Activated CD4-positive, alpha-beta T cell treated with anti-CD3 and anti-CD28 coated beads, Interleukin-2, amount 10 ng/mL, durations not matched to agents 7 days and 5 days (primary cell): Measurements from ENCODE around the gene ACOT8. TPM values are rescaled to one million over a fixed set of nuclear protein-coding genes. Genes with fewer than 3 reads are reported as not detected.

Source experiments
- CTCF ChIA-PET: fragments of 350-600 bp; sonication (Branson Sonifier 250); formaldehyde crosslinking; loops from one replicate; lab custom pipeline; 2021; ENCODE audit warnings: antibody characterized with exemption; lab: Charles Lee
- POLR2A ChIA-PET: fragments of 350-600 bp; sonication (Branson Sonifier 250); formaldehyde crosslinking; loops from one replicate; lab custom pipeline; 2021; ENCODE audit warnings: antibody characterized with exemption; lab: Charles Lee
- DNase-seq: peaks from one replicate; pipeline ENCODE4 v3.0.0-alpha.2; 2020
- H3K27ac Mint-ChIP-seq: one replicate; pipeline ENCODE4 v1.8.0; 2021; ENCODE audit warnings: mild to moderate bottlenecking, moderate library complexity, mixed read lengths
- H3K27me3 Mint-ChIP-seq: one replicate; pipeline ENCODE4 v1.8.0; 2021; ENCODE audit warnings: mixed read lengths
- H3K36me3 Mint-ChIP-seq: one replicate; pipeline ENCODE4 v1.8.0; 2021; ENCODE audit warnings: low read depth, mixed read lengths
- H3K4me1 Mint-ChIP-seq: one replicate; pipeline ENCODE4 v1.8.0; 2021; ENCODE audit warnings: mixed read lengths
- H3K4me3 Mint-ChIP-seq: one replicate; pipeline ENCODE4 v1.8.0; 2021; ENCODE audit warnings: mild to moderate bottlenecking, moderate library complexity, mixed read lengths
- H3K9me3 Mint-ChIP-seq: one replicate; pipeline ENCODE4 v1.8.0; 2021; ENCODE audit warnings: mixed read lengths
- total RNA-seq, 2 experiments: library from RNA; stranded (reverse); gene quantifications; one replicate each; pipeline ENCODE4 v1.2.3, GENCODE V29; 2021

Gene ACOT8
- total RNA-seq, 2 experiments from 2014 or later = 35.0 to 35.6 TPM

DNA sequence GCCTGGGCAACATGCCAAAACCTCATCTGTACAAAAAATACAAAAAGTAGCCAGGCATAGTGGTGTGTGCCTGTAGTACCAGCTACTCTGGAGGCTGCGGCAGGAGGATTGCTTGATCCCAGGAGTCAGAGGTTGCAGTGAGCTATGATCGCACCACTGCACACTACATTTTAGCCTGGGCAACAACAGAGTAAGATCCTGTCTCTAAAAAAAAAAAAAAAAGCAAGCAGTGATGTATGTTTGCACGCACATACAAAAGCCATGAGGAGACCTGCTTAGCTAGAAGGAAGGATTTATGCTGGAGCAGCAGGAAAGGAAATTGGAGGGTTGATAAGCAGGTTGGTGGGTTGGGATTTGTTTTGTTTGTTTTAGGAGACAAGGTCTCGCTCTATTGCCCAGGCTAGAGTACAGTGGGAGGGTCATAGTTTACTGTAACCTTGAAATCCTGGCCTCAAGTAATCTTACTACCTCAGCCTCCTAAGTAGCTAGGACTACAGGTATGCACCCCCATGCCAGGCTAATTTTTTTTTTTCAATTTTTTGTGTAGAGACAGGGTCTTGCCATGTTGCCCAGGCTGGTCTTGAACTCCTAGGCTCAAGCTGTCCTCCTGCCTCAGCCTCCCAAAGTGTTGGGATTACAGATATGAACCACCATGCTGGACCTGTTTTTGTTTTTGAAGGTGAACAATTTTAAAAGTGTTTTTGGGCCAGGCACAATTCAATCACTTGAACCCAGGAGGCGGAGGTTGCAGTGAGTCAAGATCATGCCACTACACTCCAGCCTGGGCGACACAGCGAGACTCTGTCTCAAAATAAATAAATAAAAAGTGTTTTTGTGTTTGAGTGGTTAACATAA, 4.3 kb upstream of the ACOT8 start:
- ChIA-PET POLR2A (no interaction called here), CTCF (interaction anchor here (0.8 to 1.1 kb wide), 2 partner anchors 13 to 60 kb away, joined by 3 to 4 read pairs; no protein-coding TSS in a partner anchor)
- Mint-ChIP-seq H3K27me3 (no peaks in the 10 kb centered on the region), H3K36me3 (peaks cover 8% of the 10 kb centered on the region), H3K4me3 (no peak overlapping the region), H3K27ac (no peak overlapping the region), H3K9me3 (no peaks in the 10 kb centered on the region), H3K4me1 (peaks cover 29% of the 10 kb centered on the region)
- no peak for DNase-seq

- Mint-ChIP-seq H3K4me1 (peaks cover 35% of the 10 kb centered on the region), H3K36me3 (peaks cover 8% of the 10 kb centered on the region), H3K4me3 (no peak overlapping the region), H3K27ac (no peak overlapping the region), H3K9me3 (no peaks in the 10 kb centered on the region), H3K27me3 (no peaks in the 10 kb centered on the region)
- CTCF ChIA-PET = no interaction called here
- DNase-seq = no peak
- POLR2A ChIA-PET = no interaction called here
These were observed 3.5 kb upstream of the ACOT8 start for GRCh38 chr20:45860560-45861220.

DNA sequence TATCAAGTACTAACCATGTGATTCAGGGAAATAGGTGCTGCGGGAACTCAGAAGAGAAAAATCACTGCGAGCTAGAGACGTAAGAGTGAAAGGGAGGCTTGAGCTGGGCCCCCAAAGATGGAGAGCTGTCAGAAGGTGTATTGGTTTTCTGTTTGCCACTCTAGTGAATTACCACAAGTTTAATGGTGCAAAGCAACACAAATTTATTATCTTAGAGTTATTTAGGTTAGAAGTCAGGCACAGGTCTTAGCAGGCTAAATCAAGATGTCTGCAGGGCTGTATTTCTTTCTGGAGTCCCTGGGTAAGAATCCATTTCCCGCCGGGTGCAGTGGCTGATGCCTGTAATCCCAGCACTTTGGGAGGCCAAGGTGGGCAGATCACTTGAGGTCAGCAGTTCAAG, 2.7 kb upstream of the ACOT8 start:
- POLR2A ChIA-PET = no interaction called here
- no peak for DNase-seq
- H3K4me3 Mint-ChIP-seq = no peak overlapping the region
- no peaks in the 10 kb centered on the region for H3K27me3 Mint-ChIP-seq
- H3K4me1 Mint-ChIP-seq = peaks cover 41% of the 10 kb centered on the region
- H3K27ac Mint-ChIP-seq = no peak overlapping the region
- peaks cover 11% of the 10 kb centered on the region for H3K36me3 Mint-ChIP-seq
- H3K9me3 Mint-ChIP-seq = no peaks in the 10 kb centered on the region
- CTCF ChIA-PET = interaction anchor here (0.6 kb wide), 1 partner anchor 10 kb away, joined by 3 read pairs; no protein-coding TSS in a partner anchor

GRCh38 chr20:45857882-45858216, 657 bp upstream of the ACOT8 start:
- no peaks in the 10 kb centered on the region for H3K27me3 Mint-ChIP-seq
- CTCF ChIA-PET = interaction anchor here (0.9 kb wide), 1 partner anchor 16 kb away, joined by 3 read pairs; no protein-coding TSS in a partner anchor
- H3K36me3 Mint-ChIP-seq = peaks cover 20% of the 10 kb centered on the region
- H3K27ac Mint-ChIP-seq = peak overlapping the region; percentile 99
- H3K4me3 Mint-ChIP-seq = peak overlapping the region; percentile 98
- no peaks in the 10 kb centered on the region for H3K9me3 Mint-ChIP-seq
- peaks cover 50% of the 10 kb centered on the region for H3K4me1 Mint-ChIP-seq
- DNase-seq = peak; percentile 57
- POLR2A ChIA-PET = no interaction called here

GRCh38 chr20:45853484-45853883, 3.7 kb downstream of the ACOT8 start:
- H3K4me1 Mint-ChIP-seq = peaks cover 33% of the 10 kb centered on the region
- POLR2A ChIA-PET = no interaction called here
- no peak overlapping the region for H3K27ac Mint-ChIP-seq
- no peaks in the 10 kb centered on the region for H3K27me3 Mint-ChIP-seq
- no peak overlapping the region for H3K4me3 Mint-ChIP-seq
- CTCF ChIA-PET = interaction anchor here (1.0 kb wide), 1 partner anchor 105 kb away, joined by 3 read pairs; no protein-coding TSS in a partner anchor
- no peak for DNase-seq
- no peaks in the 10 kb centered on the region for H3K9me3 Mint-ChIP-seq
- peaks cover 33% of the 10 kb centered on the region for H3K36me3 Mint-ChIP-seq

GRCh38 chr20:45852326-45852725, 4.9 kb downstream of the ACOT8 start:
- DNase-seq = no peak
- no peak overlapping the region for H3K4me3 Mint-ChIP-seq
- H3K4me1 Mint-ChIP-seq = peaks cover 25% of the 10 kb centered on the region
- H3K9me3 Mint-ChIP-seq = no peaks in the 10 kb centered on the region
- no peaks in the 10 kb centered on the region for H3K27me3 Mint-ChIP-seq
- POLR2A ChIA-PET = no interaction called here
- H3K27ac Mint-ChIP-seq = no peak overlapping the region
- CTCF ChIA-PET = interaction anchor here (0.6 to 1.4 kb wide), 4 partner anchors 8 to 483 kb away, joined by 3 read pairs; no protein-coding TSS in a partner anchor
- peaks cover 34% of the 10 kb centered on the region for H3K36me3 Mint-ChIP-seq

- no peaks in the 10 kb centered on the region for H3K9me3 Mint-ChIP-seq
- H3K4me3 Mint-ChIP-seq = no peak overlapping the region
- no peaks in the 10 kb centered on the region for H3K27me3 Mint-ChIP-seq
- DNase-seq = no peak
- H3K27ac Mint-ChIP-seq = no peak overlapping the region
- peaks cover 21% of the 10 kb centered on the region for H3K4me1 Mint-ChIP-seq
- ChIA-PET POLR2A (interaction anchor here (0.6 kb wide), 1 partner anchor 81 kb away, joined by 4 read pairs; no protein-coding TSS in a partner anchor), CTCF (interaction anchor here (0.6 to 0.7 kb wide), 2 partner anchors 116 to 483 kb away, joined by 3 to 6 read pairs; no protein-coding TSS in a partner anchor)
- H3K36me3 Mint-ChIP-seq = peaks cover 32% of the 10 kb centered on the region
These were observed 5.7 kb downstream of the ACOT8 start for GRCh38 chr20:45851501-45851900.

- ChIA-PET CTCF (no interaction called here), POLR2A (interaction anchor here (0.6 kb wide), 1 partner anchor 81 kb away, joined by 4 read pairs; no protein-coding TSS in a partner anchor)
- H3K9me3 Mint-ChIP-seq = no peaks in the 10 kb centered on the region
- peaks cover 34% of the 10 kb centered on the region for H3K36me3 Mint-ChIP-seq
- H3K4me1 Mint-ChIP-seq = peaks cover 17% of the 10 kb centered on the region
- H3K27me3 Mint-ChIP-seq = no peaks in the 10 kb centered on the region
- H3K27ac Mint-ChIP-seq = no peak overlapping the region
- H3K4me3 Mint-ChIP-seq = no peak overlapping the region
- no peak for DNase-seq
These were observed 6.3 kb downstream of the ACOT8 start for GRCh38 chr20:45850926-45851325.

DNA sequence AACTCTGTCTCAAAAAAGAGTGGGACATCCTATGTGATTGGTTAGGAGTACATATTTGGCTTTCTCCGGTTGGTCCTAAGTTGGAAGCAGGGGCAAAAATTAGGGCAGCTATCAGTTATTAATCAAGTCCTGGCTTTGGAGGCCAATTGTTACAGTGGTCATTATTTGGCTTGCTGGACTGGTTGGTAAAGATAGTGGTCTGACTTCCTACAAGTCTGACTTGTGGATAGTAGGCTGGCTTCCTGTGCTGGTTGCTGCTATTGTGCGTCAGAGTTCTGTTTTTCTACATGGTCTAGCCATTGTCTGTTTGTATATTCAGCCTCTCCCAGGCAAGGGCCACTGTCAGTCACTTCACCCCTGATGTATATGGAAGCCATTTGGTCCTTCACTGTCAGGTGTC, 7.0 kb downstream of the ACOT8 start:
- ChIA-PET CTCF (interaction anchor here (0.6 to 1.1 kb wide), 2 partner anchors 14 to 78 kb away, joined by 3 to 6 read pairs; no protein-coding TSS in a partner anchor), POLR2A (interaction anchor here (0.6 kb wide), 1 partner anchor 921 kb away, joined by 6 read pairs; no protein-coding TSS in a partner anchor)
- Mint-ChIP-seq H3K27ac (no peak overlapping the region), H3K27me3 (no peaks in the 10 kb centered on the region), H3K36me3 (peaks cover 34% of the 10 kb centered on the region), H3K9me3 (no peaks in the 10 kb centered on the region), H3K4me1 (peaks cover 12% of the 10 kb centered on the region), H3K4me3 (no peak overlapping the region)
- no peak for DNase-seq

DNA sequence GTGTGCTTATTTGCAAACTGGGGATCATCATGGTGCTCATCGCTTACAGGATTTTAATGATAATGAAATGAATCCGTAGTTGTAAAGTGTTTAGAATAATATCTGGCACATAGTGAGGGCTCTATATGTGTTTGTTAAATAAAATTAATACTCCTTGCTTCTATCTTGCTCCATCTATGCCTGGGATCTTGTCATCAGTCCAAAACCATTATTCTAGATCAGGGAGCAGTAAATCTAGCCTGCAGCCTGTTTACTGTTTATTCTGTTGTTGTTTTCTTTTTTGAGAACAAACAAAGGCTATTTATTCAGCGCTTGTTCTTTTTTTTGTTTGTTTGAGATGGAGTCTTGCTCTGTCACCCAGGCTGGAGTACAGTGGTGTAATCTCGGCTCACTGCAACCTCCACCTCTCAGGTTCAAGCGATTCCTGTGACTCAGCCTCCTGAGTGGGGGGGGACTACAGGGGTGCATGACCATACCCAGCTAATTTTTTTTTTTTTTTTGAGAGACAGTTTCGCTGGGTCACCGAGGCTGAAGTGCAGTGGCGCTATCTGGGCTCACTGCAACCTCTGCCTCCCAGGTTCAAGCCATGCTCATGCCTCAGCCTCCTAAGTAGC, 8.1 kb downstream of the ACOT8 start:
- H3K27me3 Mint-ChIP-seq = no peaks in the 10 kb centered on the region

GRCh38 chr20:45848421-45848820, 8.8 kb downstream of the ACOT8 start:
- ChIA-PET CTCF (no interaction called here), POLR2A (no interaction called here)
- no peaks in the 10 kb centered on the region for H3K9me3 Mint-ChIP-seq
- H3K4me1 Mint-ChIP-seq = peaks cover under 1% of the 10 kb centered on the region
- no peak overlapping the region for H3K27ac Mint-ChIP-seq
- no peak overlapping the region for H3K4me3 Mint-ChIP-seq
- DNase-seq = no peak
- no peaks in the 10 kb centered on the region for H3K27me3 Mint-ChIP-seq
- peaks cover 29% of the 10 kb centered on the region for H3K36me3 Mint-ChIP-seq

More for the DNA sequence above, 8.1 kb downstream of the ACOT8 start:
- Mint-ChIP-seq H3K4me1 (peaks cover 4% of the 10 kb centered on the region), H3K36me3 (peaks cover 33% of the 10 kb centered on the region), H3K4me3 (no peak overlapping the region), H3K9me3 (no peaks in the 10 kb centered on the region), H3K27ac (no peak overlapping the region)
- ChIA-PET POLR2A (interaction anchor here (0.6 kb wide), 1 partner anchor 114 kb away, joined by 7 read pairs; no protein-coding TSS in a partner anchor), CTCF (interaction anchor here (0.6 to 1.1 kb wide), 2 partner anchors 15 to 19 kb away, joined by 3 to 6 read pairs; no protein-coding TSS in a partner anchor)
- no peak for DNase-seq

GRCh38 chr20:45845452-45845851, 11.7 kb downstream of the ACOT8 start:
- Mint-ChIP-seq H3K4me1 (no peaks in the 10 kb centered on the region), H3K36me3 (peaks cover 22% of the 10 kb centered on the region), H3K27ac (no peak overlapping the region), H3K4me3 (no peak overlapping the region), H3K9me3 (no peaks in the 10 kb centered on the region), H3K27me3 (no peaks in the 10 kb centered on the region)
- POLR2A ChIA-PET = no interaction called here
- no peak for DNase-seq
- CTCF ChIA-PET = no interaction called here
